ENCODE results near the gene LMNA. TPM values are rescaled to one million over a fixed set of nuclear protein-coding genes. Genes with fewer than 3 reads are reported as not detected.

The LMNA gene
- polyA plus RNA-seq, 1 donor = 138 TPM

DNA sequence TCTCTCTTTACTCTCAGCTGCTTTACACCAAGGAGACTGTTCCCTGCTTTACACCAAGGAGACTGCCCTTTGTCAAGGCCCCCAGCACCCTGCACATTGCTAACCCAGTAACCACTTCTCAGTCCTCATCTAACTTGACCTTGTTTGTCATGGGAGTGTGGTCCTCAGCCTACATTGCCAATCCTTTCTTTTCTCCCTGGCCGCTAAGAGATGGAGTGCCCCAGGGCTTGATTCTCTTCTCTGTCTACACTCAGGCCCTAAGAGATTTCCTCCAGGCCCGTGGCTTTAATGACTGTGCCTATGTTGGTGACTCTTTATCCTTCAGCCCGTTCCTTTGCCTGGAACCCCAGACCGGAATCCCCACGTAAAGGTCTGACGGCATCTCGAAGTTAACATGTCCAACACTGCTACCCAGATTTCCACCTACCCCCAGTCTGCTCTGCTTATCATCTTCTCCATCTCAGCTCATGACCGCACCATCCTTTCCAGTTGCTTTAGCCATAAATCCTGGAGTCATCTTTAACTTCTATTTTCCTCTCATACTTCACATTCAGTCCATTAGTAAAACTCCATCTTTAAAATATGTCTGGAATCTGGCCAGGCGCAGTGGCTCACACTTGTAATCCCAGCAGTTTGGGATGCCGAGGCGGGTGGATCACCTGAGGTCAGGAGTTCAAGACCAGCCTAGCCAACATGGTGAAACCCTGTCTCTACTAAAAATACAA lies 29.4 kb downstream of the LMNA start:
- H3K27ac ChIP-seq (ENCODE audit: low read length) = no peak overlapping the region
- H3K27me3 ChIP-seq (ENCODE audit: control insufficient read depth, insufficient read depth, low read length) = no peaks in the 10 kb centered on the region
- H3K4me1 ChIP-seq (ENCODE audit: control insufficient read depth, insufficient read depth, low read length) = peaks cover 8% of the 10 kb centered on the region
- H3K4me3 ChIP-seq (ENCODE audit: low read length) = no peak overlapping the region
- peaks cover 11% of the 10 kb centered on the region for H3K36me3 ChIP-seq (ENCODE audit: control insufficient read depth, insufficient read depth, low read length)
- H3K9me3 ChIP-seq (ENCODE audit: control insufficient read depth, low read depth, low read length) = no peaks in the 10 kb centered on the region
- WGBS (ENCODE audit: insufficient coverage, low lambda C conversion rate) = 100% methylated on average over 1 of the region's 11 CpGs
- DNase-seq = no peak

DNA sequence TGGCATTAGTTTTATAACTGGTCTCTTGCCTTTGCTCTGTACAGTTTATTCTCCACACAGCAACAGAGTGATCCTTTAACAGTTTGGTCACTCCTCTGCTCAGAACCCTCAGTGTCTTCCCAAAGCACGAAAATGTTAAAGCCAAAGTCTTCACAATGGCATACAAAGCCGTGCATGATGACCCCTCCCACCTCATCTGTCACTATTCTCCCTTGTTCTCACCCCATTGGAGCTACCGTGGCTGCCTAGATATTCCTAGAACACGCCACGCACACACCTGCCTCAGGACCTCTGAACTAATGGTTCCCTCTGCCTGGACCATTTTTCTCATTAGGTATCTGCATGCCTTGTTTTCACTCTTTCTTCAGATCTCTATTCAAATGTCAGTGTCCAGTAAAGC lies 30.2 kb downstream of the LMNA start:
- H3K4me1 ChIP-seq (ENCODE audit: control insufficient read depth, insufficient read depth, low read length) = peaks cover 8% of the 10 kb centered on the region
- H3K4me3 ChIP-seq (ENCODE audit: low read length) = no peak overlapping the region
- peaks cover 3% of the 10 kb centered on the region for H3K27me3 ChIP-seq (ENCODE audit: control insufficient read depth, insufficient read depth, low read length)
- no peak for DNase-seq
- H3K27ac ChIP-seq (ENCODE audit: low read length) = no peak overlapping the region
- no CpG with 5 or more reads among the region's 5 CpGs for WGBS (ENCODE audit: insufficient coverage, low lambda C conversion rate)
- peaks cover 4% of the 10 kb centered on the region for H3K36me3 ChIP-seq (ENCODE audit: control insufficient read depth, insufficient read depth, low read length)
- no peaks in the 10 kb centered on the region for H3K9me3 ChIP-seq (ENCODE audit: control insufficient read depth, low read depth, low read length)

DNA sequence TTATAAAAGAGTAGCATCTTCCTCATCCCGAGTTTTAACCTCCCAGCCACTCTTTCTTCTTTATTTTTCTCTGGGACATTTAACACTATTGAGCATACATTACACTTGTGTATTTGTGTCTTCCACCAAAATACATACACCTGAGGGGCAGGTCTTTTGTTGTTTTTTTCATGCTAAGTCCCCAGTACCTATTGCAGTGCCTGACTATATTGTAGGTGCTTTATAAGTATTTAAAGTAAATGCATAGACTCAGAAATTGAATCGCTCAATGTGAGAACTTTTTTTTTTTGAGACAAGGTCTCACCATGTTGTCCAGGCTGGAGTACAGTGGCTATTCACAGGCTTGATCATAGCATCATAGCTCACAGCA lies 31.1 kb downstream of the LMNA start:
- H3K9me3 ChIP-seq (ENCODE audit: control insufficient read depth, low read depth, low read length) = no peaks in the 10 kb centered on the region
- no peak for DNase-seq
- H3K27ac ChIP-seq (ENCODE audit: low read length) = no peak overlapping the region
- no peak overlapping the region for H3K4me3 ChIP-seq (ENCODE audit: low read length)
- H3K36me3 ChIP-seq (ENCODE audit: control insufficient read depth, insufficient read depth, low read length) = no peaks in the 10 kb centered on the region
- WGBS (ENCODE audit: insufficient coverage, low lambda C conversion rate) = 83% methylated on average over 1 of the region's 2 CpGs
- peaks cover 8% of the 10 kb centered on the region for H3K4me1 ChIP-seq (ENCODE audit: control insufficient read depth, insufficient read depth, low read length)
- H3K27me3 ChIP-seq (ENCODE audit: control insufficient read depth, insufficient read depth, low read length) = peaks cover 12% of the 10 kb centered on the region

DNA sequence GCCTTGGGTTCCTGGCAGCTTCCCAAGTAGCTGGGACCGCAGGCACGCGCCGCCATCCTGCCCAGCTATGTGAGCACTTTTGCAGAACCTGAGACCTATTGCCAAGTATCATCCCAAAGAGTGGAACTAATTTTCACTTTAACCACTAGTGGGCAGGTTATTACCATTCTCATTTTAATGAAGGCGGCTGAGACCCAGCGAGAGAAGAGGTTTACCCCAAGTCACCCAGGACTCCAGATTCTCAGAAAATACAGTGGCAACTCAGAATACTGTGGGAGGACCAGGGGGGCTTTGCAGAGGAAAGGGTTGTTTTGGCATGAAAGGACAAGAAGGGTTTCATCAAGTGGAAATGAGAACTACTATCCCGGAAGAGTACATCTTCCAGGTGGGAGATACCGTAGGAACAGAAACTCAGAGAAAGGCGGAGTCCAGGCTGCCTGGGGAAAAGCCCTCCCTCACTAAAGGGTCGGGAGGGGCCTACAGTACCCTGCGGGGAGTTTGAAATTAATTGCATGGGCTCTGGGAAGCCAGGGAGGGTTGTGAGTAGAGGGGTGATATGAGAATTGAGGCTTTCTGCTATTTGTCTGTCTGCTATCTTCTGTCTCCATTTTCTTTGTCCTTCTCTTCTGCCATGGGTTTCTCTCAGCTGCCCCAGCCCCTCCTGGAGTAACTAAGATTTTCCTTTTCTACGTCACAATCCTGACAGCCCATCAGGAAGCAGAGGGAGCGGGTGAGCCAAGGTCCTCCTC lies 31.7 kb downstream of the LMNA start:
- 0% methylated on average over 1 of the region's 13 CpGs for WGBS (ENCODE audit: insufficient coverage, low lambda C conversion rate)
- Histone ChIP-seq H3K4me1 (ENCODE audit: control insufficient read depth, insufficient read depth, low read length) (peaks cover 8% of the 10 kb centered on the region), H3K27me3 (ENCODE audit: control insufficient read depth, insufficient read depth, low read length) (peaks cover 15% of the 10 kb centered on the region), H3K9me3 (ENCODE audit: control insufficient read depth, low read depth, low read length) (no peaks in the 10 kb centered on the region), H3K27ac (ENCODE audit: low read length) (peak overlapping the region; percentile 2), H3K4me3 (ENCODE audit: low read length) (peak overlapping the region; percentile 30), H3K36me3 (ENCODE audit: control insufficient read depth, insufficient read depth, low read length) (no peaks in the 10 kb centered on the region)
- DNase-seq = peak in 1 of 2 donors; percentile 80

DNA sequence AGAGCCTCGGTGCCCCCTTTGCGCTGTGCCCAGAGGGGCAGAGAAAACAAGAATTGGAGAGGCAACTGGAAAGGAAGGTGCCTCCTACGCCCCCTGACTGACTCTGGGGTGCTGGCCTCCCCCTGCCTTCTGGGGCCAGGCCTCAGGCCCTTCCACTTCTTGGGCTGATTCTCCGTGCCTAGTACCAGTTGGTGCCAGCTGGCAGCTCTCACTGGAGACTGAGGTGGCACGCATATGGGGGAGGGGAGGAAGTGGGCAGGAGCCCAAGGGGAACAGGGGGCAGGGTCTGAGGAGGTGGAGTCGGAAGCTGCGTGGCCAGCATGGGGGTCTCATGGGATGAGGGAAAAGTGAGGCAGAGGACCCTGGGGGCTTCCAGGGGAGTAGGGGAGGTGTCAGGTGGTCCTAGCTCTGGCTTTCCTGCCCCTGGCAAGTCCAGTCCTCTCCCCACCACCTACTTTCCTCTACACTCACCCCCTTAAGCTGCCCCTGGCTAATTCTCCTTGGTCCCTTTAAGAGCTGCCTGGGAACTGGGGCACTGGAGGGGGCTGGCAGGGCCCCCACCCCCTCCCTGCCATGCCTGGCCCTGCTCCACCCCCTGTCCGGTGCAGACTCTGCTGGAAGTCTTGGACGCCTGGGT lies 32.4 kb downstream of the LMNA start:
- DNase-seq = no peak
- peaks cover 8% of the 10 kb centered on the region for H3K4me1 ChIP-seq (ENCODE audit: control insufficient read depth, insufficient read depth, low read length)
- H3K27me3 ChIP-seq (ENCODE audit: control insufficient read depth, insufficient read depth, low read length) = peaks cover 15% of the 10 kb centered on the region
- no CpG with 5 or more reads among the region's 9 CpGs for WGBS (ENCODE audit: insufficient coverage, low lambda C conversion rate)
- H3K4me3 ChIP-seq (ENCODE audit: low read length) = no peak overlapping the region
- H3K36me3 ChIP-seq (ENCODE audit: control insufficient read depth, insufficient read depth, low read length) = no peaks in the 10 kb centered on the region
- no peak overlapping the region for H3K27ac ChIP-seq (ENCODE audit: low read length)
- no peaks in the 10 kb centered on the region for H3K9me3 ChIP-seq (ENCODE audit: control insufficient read depth, low read depth, low read length)

DNA sequence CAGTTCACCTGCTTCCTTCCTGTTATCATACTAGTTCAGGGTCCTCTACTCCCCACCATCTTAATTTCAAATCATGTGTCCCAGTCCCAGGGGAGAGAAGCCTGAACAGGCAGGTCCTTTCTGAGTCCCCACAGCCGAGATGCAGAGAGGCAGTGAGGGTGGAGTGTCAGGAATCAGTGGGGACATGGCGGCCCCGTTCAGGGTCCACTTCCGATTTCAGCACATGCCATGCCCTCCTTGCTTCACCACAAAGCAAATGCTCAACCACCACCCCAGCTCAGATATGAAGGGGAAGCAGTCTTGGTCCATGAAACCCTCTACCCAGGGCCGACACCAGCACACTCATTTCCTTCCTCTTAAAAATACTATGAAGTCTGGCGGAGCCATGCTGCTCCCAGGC lies 33.7 kb downstream of the LMNA start:
- Histone ChIP-seq H3K27ac (ENCODE audit: low read length) (no peak overlapping the region), H3K27me3 (ENCODE audit: control insufficient read depth, insufficient read depth, low read length) (peaks cover 15% of the 10 kb centered on the region), H3K9me3 (ENCODE audit: control insufficient read depth, low read depth, low read length) (no peaks in the 10 kb centered on the region), H3K4me3 (ENCODE audit: low read length) (no peak overlapping the region), H3K36me3 (ENCODE audit: control insufficient read depth, insufficient read depth, low read length) (no peaks in the 10 kb centered on the region), H3K4me1 (ENCODE audit: control insufficient read depth, insufficient read depth, low read length) (peaks cover 10% of the 10 kb centered on the region)
- no CpG with 5 or more reads among the region's 6 CpGs for WGBS (ENCODE audit: insufficient coverage, low lambda C conversion rate)
- no peak for DNase-seq

DNA sequence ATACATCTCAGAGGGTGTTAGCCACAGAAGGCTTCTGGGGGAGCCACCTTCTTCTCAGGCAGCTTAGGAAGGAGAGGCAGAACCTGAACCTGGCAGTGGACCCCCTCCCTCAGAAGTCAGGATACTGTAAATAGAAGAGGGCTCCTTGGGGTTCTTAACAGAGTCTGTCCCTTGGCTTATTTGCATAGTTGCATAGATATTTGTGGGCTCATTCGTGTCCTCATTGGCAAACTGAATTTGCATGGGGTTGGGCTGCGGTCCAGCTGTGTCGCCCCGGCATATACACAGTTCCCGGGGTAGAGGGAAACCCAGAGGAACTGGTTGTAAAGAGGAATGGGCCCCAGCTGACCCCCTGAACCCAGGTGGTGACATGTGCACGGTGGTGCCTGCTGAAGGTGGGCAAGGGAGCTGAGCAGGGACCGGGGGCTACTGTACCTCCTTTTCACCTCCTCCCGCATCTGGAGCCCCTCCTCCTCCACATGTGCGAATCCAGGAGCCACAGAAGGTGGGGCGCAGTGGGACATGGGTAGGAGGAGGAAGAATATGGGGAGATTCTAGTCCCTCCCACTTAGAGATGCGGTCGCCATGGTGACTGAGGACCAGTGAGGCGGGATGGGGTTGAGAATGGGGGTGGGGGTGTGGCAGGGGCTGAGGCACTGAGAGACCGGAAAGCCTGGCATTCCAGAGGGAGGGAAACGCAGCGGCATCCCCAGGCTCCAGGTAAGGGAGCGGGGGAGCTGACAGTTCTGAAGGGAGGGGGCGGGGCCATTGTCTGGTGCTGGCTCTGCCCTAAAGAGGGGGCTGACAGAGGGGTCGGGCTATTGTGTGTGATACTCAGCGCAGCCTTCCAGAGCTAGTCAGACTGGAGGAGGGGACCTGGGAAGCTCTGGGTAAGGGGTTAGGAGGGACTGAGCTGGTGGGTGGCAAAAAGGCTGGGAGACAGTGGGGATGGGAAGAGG lies 35.1 kb downstream of the LMNA start:
- H3K27ac ChIP-seq (ENCODE audit: low read length) = no peak overlapping the region

DNA sequence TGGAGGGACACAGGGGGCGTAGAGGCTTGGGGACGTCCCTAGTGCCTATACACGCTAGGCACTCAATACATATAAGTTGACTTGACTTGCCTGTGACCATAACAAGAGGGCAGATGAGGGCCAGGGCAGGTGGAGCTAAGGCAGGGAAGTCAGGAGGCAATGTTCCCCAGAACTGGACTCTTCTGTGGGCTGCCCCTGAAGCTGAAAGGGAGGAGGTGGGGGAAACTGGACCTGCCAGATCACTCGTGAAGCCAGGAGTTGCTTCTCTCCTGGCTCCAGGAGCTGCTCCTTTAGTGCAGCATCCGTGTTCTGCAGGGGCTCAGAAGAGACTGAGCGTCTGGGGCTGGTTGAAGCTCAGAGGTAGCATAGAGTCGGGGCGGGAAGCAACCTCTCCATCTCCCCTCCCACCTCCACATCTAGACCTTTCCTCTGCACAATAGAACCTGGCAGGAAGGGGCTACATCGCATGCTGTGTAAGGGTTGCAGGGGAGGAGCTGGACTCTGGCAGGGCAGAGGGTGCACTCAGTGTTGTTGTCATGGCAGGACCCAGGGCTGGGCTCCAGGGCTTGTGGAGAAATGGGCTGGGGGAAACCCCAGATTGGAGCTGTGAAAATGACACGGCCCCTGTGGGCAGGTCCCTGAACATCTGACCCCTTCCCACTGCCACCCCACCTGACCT lies 36.0 kb downstream of the LMNA start:
- no peak overlapping the region for H3K27ac ChIP-seq (ENCODE audit: low read length)
- peaks cover 15% of the 10 kb centered on the region for H3K27me3 ChIP-seq (ENCODE audit: control insufficient read depth, insufficient read depth, low read length)
- no peak for DNase-seq
- H3K9me3 ChIP-seq (ENCODE audit: control insufficient read depth, low read depth, low read length) = no peaks in the 10 kb centered on the region
- H3K4me3 ChIP-seq (ENCODE audit: low read length) = no peak overlapping the region
- H3K4me1 ChIP-seq (ENCODE audit: control insufficient read depth, insufficient read depth, low read length) = peaks cover 10% of the 10 kb centered on the region
- no CpG with 5 or more reads among the region's 10 CpGs for WGBS (ENCODE audit: insufficient coverage, low lambda C conversion rate)
- no peaks in the 10 kb centered on the region for H3K36me3 ChIP-seq (ENCODE audit: control insufficient read depth, insufficient read depth, low read length)

More for the DNA sequence above, 35.1 kb downstream of the LMNA start:
- no peaks in the 10 kb centered on the region for H3K9me3 ChIP-seq (ENCODE audit: control insufficient read depth, low read depth, low read length)
- H3K36me3 ChIP-seq (ENCODE audit: control insufficient read depth, insufficient read depth, low read length) = no peaks in the 10 kb centered on the region
- no CpG with 5 or more reads among the region's 20 CpGs for WGBS (ENCODE audit: insufficient coverage, low lambda C conversion rate)
- no peak for DNase-seq
- no peak overlapping the region for H3K4me3 ChIP-seq (ENCODE audit: low read length)
- H3K4me1 ChIP-seq (ENCODE audit: control insufficient read depth, insufficient read depth, low read length) = peaks cover 10% of the 10 kb centered on the region
- peaks cover 15% of the 10 kb centered on the region for H3K27me3 ChIP-seq (ENCODE audit: control insufficient read depth, insufficient read depth, low read length)

DNA sequence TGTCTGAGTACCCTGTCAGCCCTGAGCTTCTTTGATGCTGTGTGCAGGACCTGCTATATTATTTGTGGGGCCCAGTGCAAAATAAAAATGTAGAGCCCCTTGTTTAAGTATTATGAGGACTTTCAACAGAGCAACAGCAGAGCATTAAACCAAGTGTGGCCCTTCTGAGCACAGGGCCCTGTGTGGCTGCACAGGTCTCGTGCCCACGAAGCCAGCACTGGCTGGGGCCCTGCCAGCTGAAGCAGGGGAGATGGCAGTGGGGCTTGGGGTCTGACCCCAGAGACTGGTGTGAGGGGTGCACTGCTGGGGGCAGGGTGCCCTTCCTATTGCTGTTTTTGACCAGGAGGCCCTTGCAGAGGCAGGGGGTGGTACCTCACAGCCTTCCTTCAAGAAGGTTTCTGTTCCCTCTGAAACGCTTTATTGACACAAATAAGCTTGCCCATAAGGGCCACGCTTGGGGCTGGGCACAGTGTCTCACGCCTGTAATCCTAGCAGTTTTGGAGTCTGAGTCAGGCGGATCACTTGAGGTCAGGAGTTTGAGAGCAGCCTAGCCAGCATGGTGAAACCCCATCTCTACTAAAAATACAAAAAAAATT lies 36.7 kb downstream of the LMNA start:
- H3K36me3 ChIP-seq (ENCODE audit: control insufficient read depth, insufficient read depth, low read length) = no peaks in the 10 kb centered on the region
- DNase-seq = no peak
- H3K4me1 ChIP-seq (ENCODE audit: control insufficient read depth, insufficient read depth, low read length) = peaks cover 10% of the 10 kb centered on the region
- H3K9me3 ChIP-seq (ENCODE audit: control insufficient read depth, low read depth, low read length) = no peaks in the 10 kb centered on the region
- no peak overlapping the region for H3K4me3 ChIP-seq (ENCODE audit: low read length)
- peaks cover 15% of the 10 kb centered on the region for H3K27me3 ChIP-seq (ENCODE audit: control insufficient read depth, insufficient read depth, low read length)
- no peak overlapping the region for H3K27ac ChIP-seq (ENCODE audit: low read length)
- no CpG with 5 or more reads among the region's 6 CpGs for WGBS (ENCODE audit: insufficient coverage, low lambda C conversion rate)
